Activated CD8-positive, alpha-beta T cell treated with anti-CD3 and anti-CD28 coated beads, Interleukin-2, amount 10 ng/mL, durations not matched to agents 7 days and 5 days (primary cell): ENCODE results near the gene RBX1. TPM values are rescaled to one million over a fixed set of nuclear protein-coding genes. Genes with fewer than 3 reads are reported as not detected.

ENCODE experiments used
- total RNA-seq, 2 experiments: library from RNA; stranded (reverse); gene quantifications; one replicate each; pipeline ENCODE4 v1.2.3, GENCODE V29; 2021

RBX1 gene
- total RNA-seq, 2 experiments from 2014 or later, result 84.0 to 87.9 TPM

Other genes with a start within 250 kb of the RBX1 start
- 10 to 100 TPM; 20.0 to 24.1 TPM for gene SLC25A17, start 132.0 kb upstream of the RBX1 start, total RNA-seq
- 100 to 1,000 TPM; 141 to 148 TPM for gene ST13, start 94.7 kb upstream of the RBX1 start, total RNA-seq
- gene XPNPEP3, start 94.2 kb upstream of the RBX1 start, total RNA-seq, result 10 to 100 TPM; 14.6 TPM
- not detected for gene DNAJB7, start 89.3 kb upstream of the RBX1 start, total RNA-seq
- 10 to 100 TPM; 59.2 to 65.2 TPM for gene EP300, start 141.2 kb downstream of the RBX1 start, total RNA-seq